GM19438 (cell line): ENCODE data around the gene SEMA4B.

Experiments
- ATAC-seq: cut with Tn5 transposase; IDR thresholded peaks from one replicate; pipeline ENCODE4 v1.9.1; 2021; ENCODE audit warnings: low read depth; ENCODE audit not compliant: unreplicated experiment

The SEMA4B gene

GRCh38 chr15:90203473-90203872 is 2.3 kb downstream of the SEMA4B start:
- no peak for ATAC-seq

DNA sequence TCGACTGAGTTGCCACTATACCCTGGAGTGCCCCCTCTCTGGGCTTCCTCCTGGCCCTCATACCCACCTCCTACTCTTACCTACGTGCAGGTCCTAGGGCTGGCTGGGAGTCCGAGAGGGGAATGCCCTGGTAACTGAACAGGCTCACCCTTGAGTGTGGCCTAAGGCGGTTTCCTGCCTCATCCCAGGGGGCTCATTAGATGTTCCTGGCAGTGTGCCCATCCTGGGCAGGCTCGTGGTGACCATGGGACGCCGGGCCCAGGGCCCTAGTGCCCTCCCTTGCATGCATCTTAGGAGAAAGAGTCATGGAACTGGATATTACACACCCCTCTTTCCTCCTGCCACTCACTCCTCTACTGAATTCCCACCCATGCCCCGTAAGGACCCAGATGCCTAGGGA is 2.8 kb downstream of the SEMA4B start:
- no peak for ATAC-seq

DNA sequence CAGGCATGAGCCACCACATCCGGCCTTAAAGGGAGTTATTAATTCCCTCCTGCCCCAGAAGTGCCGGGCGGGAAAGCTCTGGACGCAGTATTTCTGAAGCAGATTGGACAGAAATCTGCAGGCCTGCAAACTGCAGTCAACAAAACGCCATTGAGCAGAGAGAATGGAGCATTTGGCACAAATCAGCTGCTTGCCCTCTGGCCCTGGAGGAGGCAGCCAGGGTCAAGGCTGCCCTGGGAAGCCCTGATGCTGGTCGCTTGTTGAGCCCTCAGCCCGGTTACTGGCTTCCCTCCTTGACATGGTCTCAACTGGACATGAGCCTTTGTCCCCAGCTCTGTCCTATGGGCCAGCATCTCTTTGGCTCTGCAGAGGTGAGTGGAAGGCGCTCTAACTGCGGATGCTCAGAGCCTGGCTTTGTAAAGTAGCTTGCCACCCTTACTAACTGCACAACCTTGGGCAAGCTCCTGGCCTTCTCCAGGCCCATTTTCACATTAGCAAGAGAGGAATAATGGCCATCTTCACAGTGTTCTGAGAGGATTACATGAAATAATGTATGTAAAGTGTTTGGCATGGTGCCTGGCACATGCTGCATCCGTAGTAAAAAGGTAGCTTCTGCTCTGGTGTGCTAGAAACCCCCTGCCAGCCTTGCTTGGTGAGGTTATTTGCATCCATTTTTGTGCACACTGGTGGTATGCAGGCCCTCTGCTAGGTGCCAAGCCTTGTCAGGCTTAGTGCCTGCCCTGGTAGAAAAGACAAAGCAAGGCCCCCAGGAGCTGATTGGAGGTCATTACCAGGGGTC is 4.1 kb downstream of the SEMA4B start:
- no peak for ATAC-seq

- ATAC-seq = no peak
Observed at GRCh38 chr15:90205886-90206285, 4.8 kb downstream of the SEMA4B start.

- ATAC-seq = no peak
Observed at GRCh38 chr15:90207252-90207651, 6.1 kb downstream of the SEMA4B start.

DNA sequence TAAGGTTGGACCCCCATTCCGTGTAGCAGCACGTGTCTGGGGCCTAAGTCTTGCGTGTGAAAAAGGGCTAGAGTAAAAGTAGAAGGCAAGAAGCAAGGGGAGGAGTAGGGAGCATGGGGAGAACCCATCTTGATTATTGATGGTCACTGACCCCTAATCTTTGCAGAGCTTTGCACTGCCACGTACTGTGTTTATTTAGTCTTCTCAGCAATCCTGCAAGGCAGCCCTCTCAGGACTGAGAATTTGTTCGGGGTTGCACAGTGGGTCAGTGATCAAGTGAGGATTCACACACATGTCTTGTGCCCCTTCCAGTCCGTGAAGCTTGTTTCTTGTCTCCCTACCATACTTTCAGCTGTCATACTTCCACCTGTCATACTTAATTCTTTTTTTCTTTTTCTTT is 7.2 kb downstream of the SEMA4B start:
- no peak for ATAC-seq

GRCh38 chr15:90209591-90209990 is 8.5 kb downstream of the SEMA4B start:
- ATAC-seq = no peak

DNA sequence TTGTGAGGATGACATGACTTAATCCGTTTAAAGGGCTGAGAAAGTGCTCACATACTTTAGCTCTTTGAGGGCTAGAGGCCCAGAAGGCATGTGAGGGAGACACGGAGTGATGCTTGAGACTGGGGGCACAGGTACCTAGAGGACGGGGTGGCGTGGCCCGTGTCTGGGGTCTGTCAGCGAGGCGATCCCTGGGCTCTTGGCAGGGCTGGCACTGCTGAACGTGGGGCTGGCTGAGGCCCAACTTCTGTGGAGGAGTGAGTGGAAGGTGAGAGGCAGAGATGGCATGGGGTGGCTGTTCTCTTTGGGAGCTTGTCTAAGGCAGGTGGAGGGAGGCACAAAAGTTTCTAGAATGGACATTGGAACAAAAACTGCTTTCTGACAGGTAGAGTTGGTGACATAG is 9.5 kb downstream of the SEMA4B start:
- no peak for ATAC-seq

- no peak for ATAC-seq
Observed at GRCh38 chr15:90211009-90211408, 9.9 kb downstream of the SEMA4B start.

DNA sequence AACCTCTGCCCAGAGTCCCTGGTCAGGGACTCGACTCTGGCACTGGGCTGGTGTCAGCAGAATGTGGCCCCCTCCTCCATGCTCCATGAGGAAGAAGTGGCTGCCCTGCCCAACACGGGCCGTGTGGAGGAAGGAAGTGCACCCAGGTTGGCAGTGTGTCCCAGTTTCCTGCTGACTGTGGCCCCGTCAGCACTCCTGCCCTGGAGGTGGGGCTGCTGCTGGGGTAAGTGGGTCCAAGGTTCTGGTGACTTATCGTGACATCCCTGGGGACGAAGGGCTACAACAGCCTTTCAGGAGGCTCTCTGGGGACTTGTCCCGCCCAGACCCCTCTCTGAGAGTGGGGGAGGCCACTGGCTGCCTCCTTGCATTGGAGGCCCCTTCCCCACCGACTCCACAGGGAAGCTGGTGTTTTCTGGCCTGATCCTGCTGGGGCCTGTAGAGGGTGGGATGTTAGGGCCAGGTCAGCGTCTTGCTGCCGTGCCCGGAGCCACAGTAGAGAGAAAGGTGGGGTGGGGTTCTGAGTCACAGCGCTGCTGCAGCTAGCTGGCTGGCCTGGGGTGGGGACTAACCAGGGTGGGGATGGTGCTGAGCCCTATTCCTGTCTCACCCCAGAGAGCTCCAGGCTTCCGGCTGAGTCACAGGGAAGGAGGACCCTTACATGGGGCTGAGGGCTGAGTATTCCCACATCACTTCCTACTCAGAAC is 10.5 kb downstream of the SEMA4B start:
- ATAC-seq = no peak

DNA sequence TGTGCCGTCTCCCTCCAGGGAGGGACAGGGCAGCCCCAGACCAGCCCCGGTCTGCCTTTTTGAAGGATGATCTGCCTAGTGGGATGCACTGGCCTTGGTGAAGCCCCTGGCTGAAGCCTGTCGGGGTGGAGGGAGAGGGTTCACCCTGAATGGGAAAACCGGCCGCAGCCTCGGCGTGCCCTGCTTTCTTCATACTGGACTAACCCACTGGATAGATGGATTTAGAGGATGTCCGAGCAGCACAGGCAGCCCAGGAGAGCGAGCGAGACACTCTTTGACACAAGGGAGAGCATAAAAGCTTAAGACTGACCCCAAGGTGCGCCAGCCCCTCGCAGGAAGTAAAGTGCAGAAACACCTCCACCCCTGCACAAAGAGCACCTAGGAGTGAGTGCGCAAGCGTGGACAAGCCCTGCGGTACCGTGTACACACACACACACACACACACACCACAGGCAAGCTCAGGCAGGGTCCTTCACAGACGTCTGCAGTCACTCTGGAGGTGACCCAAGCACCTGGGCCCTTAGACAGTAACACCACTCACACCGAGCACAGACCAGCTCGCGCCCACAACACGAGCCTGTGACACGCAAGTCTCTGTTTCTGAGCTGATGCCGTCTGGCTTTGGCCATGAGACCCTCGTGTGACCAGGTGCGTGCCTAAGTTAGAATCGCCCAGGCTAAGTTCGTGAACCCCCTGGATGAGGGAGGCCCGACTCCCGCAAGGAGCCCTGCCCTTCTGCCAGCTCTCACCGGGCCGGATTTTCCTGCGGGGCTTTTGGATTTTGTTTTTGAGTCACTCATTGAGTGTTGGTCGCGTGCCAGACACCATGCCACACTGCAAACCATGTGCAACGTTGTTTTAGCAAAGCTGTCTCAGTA is 11.3 kb downstream of the SEMA4B start:
- ATAC-seq = no peak

DNA sequence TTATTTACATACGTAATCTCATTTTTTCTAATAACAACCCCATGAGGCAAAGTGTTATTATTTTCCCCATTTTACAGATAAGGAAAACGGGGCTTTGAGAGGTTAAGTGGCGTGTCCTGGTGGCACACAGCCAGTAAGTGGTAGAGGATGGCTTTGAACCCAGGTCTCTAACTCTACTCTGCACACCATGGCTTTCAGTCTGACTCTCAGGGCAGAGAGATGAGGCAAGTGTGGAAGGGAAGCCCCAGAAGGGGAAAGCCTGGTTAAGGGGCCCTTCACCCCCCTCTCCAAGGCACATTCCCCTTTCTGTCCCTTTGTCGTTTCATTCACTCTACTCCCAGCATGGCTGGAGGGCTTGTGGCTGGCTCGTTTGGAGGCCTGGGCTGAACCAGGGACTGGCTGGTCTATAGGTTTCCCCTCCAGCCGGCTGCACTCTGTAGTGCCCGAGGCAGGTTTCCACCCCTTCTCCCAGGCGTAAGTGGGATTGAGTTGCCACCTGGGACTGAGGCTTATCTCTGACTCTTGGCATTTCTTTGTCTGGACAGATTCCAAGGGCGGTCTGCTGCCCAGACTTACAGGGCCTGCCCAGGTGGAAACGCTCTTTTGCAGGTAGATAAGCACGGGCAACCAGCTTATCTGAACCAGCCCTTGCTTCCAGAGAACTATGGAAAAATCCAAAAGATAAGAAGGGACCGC is 12.1 kb downstream of the SEMA4B start:
- no peak for ATAC-seq

DNA sequence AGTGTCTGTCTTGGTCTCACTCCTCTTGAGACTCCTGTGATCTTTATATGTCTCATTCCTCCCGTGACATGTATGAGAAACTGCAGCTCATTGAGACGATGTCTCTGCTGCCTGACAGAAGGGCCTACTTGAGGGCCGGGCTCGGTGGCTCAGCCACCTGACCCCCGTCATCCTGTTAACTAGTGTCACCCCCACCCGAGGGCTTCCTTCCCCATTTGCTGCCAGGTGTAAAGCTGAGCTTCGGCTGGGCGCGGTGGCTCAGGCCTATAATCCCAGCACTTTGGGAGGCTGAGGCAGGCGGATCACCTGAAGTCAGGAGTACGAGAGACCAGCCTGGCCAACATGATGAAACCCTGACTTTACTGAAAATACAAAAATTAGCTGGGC is 12.7 kb downstream of the SEMA4B start:
- ATAC-seq = no peak

- ATAC-seq = no peak
Observed at GRCh38 chr15:90214553-90215196, 13.5 kb downstream of the SEMA4B start.

GRCh38 chr15:90217671-90218394 is 16.7 kb downstream of the SEMA4B start:
- no peak for ATAC-seq

DNA sequence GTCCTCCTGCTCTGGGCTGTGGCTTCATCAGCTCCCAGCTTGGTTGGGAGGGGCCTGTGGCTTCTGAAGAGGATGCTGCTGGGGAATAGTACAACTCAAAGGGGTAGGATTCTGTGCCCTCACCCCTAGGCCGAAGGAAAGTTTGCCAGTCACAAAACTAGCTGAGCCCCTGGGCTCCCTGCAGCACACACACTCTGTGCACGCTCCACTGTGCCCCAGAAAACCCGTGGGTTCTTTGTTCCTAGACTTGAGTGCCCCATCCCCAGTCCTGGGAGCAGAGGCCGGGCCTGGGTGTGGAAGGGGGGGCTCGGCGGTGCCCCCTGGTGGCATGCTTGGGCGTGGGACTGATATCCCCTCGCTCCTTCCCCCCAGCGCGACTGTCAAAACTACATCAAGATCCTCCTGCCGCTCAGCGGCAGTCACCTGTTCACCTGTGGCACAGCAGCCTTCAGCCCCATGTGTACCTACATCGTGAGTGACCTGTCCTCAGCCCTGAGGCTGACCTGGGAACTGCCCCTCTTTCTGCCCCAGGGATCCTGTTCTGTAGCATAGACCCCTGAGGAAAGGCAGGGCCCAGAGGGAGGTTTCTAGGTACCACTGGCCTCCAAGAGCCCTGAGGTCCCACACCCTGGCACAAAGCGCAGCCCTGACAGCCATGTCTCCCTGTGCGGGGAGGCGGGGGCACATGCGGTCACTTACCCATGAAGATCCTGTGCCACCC is 18.5 kb downstream of the SEMA4B start:
- no peak for ATAC-seq

DNA sequence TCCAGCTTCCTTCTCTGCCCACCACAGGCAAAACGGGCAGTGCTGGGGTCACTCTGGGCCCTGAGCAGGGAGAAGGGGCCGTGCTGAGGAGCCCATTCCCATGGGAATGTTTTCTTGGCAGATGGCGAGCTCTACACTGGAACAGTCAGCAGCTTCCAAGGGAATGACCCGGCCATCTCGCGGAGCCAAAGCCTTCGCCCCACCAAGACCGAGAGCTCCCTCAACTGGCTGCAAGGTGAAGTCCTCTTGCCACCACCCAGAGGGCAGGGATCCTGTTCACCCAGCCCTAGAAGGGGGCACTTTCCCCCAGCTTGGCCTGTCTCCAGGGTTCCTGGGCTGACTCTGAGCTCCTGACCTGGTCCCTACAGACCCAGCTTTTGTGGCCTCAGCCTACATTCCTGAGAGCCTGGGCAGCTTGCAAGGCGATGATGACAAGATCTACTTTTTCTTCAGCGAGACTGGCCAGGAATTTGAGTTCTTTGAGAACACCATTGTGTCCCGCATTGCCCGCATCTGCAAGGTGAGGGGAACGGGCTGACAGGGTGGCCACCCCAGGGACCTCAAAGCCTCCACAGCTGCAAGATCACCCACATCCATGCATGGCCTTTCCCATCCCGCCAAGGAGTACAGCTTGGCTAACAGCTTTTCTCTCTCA is 20.2 kb downstream of the SEMA4B start:
- no peak for ATAC-seq

DNA sequence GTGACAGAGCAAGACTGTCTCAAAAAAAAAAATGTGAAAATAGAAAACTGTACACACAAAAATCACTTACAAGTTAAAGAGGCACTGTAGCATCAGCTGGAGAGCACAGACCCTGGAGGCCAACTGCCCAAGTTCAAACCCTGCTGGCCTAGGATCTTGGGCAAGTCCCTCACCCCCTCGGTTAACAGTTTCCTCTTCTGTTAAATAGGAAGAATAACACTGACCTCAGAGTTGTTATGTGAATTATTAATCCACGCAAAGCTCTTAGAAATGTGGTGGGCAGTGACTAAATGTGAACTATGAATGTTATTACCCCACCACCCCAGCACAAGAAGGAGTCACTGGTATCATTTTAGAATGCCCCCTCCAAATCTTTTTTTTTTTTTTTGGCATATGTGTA is 21.4 kb downstream of the SEMA4B start:
- no peak for ATAC-seq
